ENCODE measurements around the gene FBN2.

DNA sequence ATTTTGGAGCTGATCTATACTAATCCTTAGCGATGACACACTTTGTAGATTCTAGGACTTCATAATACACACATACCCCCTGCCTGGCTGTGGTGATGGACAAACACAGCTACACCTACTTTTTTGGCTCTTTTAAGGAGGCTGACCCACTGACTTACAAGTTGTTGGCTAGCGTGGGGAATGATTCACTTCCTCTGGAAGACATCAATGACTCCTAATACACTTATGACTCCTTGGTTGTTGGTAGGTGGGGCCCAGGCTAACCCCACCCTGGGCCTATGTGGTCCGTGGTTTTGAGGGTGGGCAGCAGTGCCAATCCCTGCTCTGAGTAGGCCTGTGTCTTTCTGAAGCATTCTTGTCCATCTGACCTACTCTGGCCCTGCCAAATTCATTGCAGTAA is 310.0 kb downstream of the FBN2 start:
- TF ChIP-seq POLR2A (IDR thresholded peaks at IDR 0.05; ENCODE audit: low read depth, low read length): no peak
- TF ChIP-seq TAF1 (IDR thresholded peaks at IDR 0.05; ENCODE audit: borderline replicate concordance, low read depth, low read length): no peak
